GM18519 (cell line): Measurements from ENCODE around the gene USP8.

Experiments used
- ATAC-seq: cut with Tn5 transposase; IDR thresholded peaks from one replicate; pipeline ENCODE4 v1.9.1; 2021; ENCODE audit warnings: mild to moderate bottlenecking, moderate library complexity; ENCODE audit not compliant: unreplicated experiment, low FRiP score

Gene USP8

DNA sequence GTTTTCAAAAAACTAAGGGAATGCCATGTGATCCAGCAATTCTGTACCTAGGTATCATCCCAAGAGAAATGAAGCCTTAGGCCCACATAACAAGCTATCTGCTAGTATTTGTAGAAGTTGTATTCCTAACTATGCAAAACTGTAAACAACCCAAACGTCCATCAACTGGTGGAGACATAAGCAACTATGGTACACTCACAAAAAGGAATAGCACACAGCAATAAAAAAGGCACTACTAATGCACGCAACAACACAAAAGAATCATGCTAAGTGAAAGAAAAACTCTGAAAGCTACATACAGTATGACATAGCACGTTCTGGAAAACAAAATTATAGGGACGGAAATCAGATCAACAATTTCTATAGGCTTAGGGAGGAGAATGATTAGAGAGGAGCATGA lies 107.0 kb downstream of the USP8 start:
- no peak for ATAC-seq

DNA sequence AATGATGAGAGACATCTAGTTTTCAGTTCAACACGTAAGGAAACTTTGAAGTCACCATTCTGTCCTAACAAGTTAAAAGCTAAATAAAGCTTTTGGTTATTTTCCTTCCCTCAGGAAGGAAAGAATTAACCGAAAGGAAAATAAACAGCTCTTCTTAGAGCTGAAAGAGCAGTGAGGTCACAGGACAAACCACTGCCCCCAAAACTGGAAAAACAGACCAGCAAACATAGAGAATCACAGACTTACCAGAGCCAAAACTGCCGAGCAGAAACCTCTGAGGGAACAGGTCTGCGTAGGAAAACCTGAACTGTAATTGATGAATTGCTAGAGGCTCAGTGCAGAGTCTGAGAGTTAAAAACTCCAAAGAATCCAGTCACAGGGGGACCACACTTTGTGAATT lies 107.6 kb downstream of the USP8 start:
- ATAC-seq: no peak

DNA sequence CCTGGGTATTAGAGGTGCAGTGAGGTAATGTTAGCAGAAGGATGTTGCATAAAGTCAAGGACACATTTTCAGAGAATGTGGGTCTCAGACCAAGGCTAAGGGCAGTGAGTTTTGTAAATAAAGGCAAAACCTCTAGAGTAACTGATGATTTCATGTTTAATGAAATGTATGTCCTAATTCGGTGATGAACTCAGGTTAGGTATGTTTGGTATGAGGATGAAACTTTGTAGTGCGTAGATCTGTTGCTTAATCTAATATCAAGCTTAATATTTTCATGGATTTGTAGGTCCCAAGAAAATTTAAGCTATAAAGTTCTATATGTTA lies 118.6 kb downstream of the USP8 start:
- ATAC-seq: no peak

DNA sequence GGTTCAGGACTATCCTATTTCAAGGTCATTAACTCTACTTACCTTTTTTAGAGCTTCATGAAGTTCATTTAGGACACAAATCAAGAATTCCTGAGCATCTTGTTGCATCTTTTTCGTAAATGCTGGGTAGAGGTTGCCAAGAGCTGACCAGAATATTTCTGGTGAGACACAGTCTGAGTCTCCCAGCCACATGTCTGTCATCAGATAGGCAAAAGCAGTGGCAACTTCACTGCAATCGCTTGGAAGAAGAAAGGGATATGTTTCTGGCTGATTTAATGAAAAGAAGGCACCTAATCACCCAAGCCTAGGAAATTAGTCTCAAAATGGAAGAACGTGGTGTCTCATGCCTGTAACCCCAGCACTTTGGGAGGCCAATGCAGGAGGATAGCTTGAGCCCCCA lies 119.4 kb downstream of the USP8 start:
- no peak for ATAC-seq

DNA sequence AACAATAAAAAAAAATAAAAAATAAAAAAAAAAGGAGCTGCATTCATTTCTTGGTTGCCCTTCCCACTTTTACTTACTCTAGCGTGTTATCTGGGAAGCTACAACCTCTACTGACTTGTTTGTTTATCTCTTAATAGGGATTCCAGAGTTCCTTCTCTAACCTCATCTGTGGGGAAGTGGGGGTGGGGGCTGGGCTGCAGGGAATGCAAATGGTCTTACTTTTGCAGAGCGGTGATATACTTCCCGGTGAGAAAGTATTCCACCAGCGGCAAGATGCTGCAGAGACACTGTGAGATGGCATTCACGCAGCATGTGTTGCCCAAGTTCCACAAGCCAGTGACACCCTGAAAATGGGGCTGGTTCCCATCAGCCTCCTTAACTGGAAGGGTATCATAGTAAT lies 120.2 kb downstream of the USP8 start:
- no peak for ATAC-seq

DNA sequence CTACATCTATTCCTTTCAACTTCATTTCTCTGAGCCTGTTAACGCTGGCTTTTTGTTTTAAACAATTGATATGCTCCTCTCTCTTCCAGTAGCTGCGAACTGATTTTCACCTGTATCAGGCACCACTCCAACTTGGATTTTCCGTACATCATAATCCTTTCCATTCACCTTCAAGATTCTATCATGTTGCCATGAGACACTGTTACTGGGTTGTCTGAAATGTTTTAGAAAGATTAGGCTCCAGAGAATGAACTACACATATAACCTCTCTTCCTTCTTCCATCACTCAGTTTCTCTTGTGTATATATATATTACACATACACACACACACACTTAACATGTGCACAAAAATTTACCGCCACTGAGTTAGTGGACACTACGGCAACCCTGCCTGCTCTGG lies 122.4 kb downstream of the USP8 start, which contains the start of gene USP50:
Gene USP50 (minus strand): TSS at position 101 of the 400 bp plus-strand sequence. CDS start 141 bp downstream, outside the sequence.
- no peak for ATAC-seq

DNA sequence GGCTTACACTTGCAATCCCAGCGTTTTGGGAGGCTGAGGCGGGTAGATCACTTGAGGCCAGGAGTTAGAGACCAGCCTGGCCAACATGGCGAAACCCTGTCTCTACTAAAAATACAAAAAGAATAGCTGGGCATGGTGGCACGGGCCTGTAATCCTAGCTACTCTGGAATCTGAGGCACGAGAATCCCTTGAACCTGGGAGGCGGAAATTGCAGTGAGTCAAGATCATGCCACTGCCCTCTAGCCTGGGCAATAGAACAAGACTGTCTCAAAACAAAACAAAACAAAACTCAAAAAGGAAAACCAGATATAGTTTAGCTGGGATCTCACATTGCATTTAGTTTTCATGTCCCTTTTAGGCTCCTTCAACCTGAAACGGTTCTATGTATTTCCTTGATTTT lies 125.1 kb downstream of the USP8 start:
- ATAC-seq: no peak

DNA sequence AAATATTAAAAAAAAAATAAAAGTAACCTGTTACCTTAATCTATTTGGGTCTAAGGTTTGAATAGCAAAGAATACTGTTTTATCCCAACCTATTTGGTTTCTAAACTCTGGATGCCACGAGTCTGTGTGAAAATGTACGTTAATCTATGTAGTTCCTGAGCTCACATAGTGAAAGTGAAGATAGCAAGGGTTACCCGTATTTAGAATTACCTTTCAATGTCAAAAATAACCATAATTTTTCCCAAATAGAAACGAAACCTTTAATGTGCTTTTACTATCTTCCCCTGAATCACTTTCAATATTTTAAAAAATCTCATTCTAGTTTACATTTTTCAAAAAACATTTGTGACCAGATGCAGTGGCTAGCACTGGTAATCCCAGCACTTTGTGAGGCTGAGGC lies 128.0 kb downstream of the USP8 start:
- ATAC-seq: no peak

DNA sequence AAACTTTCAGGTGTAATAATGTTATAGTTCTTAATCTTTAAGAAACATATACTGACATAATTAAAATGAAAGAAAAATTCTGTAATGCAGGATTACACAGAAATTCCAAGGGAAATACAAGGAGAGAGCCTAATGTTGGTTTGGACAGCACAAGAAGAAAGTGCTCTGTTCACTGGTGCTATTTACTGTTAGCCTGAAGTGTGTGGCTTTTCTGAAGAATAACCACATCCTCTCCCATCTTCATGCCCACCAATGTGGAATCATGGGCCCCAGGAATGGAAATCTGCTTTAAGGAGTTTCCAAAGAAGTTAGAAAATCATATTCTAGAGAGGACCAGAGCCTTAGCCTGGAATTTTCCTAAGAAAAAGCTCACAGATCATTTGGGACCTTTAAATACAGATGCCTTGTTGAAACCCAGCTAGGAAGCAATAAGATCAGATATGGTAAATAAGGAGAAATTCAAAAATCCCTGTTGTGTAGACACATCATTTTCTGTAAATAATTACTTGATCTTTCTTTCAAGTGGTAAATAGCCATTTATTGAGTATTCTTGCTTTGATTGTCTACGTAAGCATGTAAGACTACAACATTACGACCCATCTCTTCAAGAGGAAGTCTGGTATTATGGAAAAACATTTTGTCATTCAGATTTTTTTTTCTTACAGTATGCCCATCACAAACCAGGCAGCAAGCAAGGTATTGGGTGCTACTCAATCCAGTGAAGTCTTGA lies 132.6 kb downstream of the USP8 start:
- no peak for ATAC-seq

DNA sequence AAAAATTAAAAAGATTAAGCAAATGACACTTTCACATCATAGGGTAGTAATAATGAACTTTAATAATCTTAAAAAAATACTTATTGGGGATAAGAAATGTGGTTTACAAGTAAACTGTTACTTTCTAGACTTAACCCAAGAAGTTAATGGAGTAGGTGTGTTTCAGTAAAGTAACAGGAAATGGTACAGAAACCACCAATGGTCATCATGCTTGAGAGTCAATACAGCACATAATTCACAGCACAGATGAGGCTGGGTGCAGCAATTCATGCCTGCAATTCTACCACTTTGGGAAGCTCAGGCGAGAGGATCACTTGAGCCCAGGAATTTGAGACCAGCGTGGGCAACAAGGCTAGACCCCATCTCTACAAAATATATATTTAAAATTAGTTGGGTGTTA lies 133.8 kb downstream of the USP8 start:
- ATAC-seq: no peak

DNA sequence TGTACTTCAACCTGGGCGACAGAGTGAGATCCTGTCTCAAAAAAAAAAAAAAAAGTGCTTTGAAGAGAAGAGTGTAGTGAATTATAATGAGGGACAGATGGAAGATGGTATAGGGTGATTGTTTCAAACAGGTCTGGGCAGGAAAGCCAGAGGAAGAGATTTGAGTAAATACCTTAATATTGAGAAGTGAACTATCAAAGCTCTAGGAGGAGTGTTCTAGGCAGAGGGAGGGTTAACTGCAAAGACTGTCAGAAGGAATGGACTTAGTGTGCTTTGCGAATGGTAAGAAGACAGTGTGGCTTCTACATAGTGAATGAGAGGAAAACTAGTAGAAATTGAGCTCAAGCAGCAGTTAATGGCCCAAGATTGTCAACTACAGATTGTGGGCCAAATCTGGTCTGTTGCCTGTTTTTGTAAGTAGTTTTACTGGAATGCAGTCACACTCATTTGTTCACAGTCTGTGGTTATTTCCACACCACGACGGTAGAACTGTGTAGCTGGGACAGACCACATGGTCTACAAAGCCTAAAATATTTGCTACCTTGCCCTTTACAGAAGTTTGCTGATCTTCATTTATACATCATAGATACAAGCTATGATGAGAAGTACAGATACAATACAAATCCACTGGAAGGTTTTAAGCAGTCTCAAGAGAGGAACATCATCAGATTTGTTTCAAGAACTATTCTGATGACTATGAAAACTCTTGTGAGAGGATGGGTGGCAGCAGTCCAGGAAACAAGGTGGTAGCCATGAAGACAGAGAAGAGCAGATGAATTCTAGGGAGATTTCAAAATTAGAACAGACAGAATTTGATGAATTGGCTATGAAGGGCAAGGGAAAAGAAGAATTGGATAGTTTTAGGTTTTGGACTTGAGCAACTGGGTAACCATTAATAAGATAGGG lies 138.8 kb downstream of the USP8 start:
- no peak for ATAC-seq

DNA sequence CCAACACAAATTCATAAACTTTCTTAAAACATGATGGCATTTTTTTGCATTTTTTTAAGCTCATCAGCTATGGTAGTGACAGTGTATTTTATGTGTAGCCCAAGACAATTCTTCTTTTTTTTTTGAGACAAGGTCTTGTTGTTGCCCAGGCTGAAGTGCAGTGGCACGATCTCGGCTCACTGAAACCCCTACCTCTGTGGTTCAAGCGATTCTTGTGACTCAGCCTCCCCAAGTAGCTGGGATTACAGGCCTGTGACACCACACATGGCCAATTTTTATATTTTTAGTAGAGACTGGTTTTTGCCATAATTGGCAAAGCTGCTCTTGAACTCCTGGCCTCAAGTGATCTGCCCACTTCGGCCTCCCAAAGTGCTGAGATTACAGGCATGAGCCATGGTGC lies 139.6 kb downstream of the USP8 start:
- no peak for ATAC-seq
